ENCODE data around the gene HLTF.
A peak's percentile ranks its signal among the peaks of the same experiment; 100 is the strongest.

Gene HLTF

GRCh38 chr3:149101154-149101553 is 14.8 kb upstream of the HLTF start (continued):
- TF ChIP-seq ZNF341 (tag by site-specific recombination; IDR thresholded peaks at IDR 0.05; ENCODE audit: low read depth) (no peak), ZNF10 (tag by site-specific recombination; IDR thresholded peaks at IDR 0.05) (no peak), KLF16 (tag by site-specific recombination; IDR thresholded peaks at IDR 0.05) (no peak), OVOL3 (tag by site-specific recombination; IDR thresholded peaks at IDR 0.05) (no peak), WT1 (tag by site-specific recombination; IDR thresholded peaks at IDR 0.05) (no peak), ZNF521 (tag by site-specific recombination; IDR thresholded peaks at IDR 0.05) (no peak), ZSCAN16 (tag by site-specific recombination; IDR thresholded peaks at IDR 0.05) (no peak), ZBTB8A (tag by site-specific recombination; IDR thresholded peaks at IDR 0.05) (no peak; the same call in 1 of the 2 replicates), ZNF555 (tag by site-specific recombination; conservative IDR thresholded peaks at IDR 0.05) (peak; percentile 70), ZNF398 (tag by site-specific recombination; IDR thresholded peaks at IDR 0.05) (no peak), ZSCAN18 (tag by site-specific recombination; IDR thresholded peaks at IDR 0.05) (no peak), ZNF692 (tag by site-specific recombination; IDR thresholded peaks at IDR 0.05) (no peak), ZBTB48 (tag by site-specific recombination; IDR thresholded peaks at IDR 0.05) (no peak), ZNF510 (tag by site-specific recombination; IDR thresholded peaks at IDR 0.05; ENCODE audit: insufficient replicate concordance) (no peak), ZNF223 (tag by site-specific recombination; IDR thresholded peaks at IDR 0.05) (no peak), TCF7L2 (IDR thresholded peaks at IDR 0.05; ENCODE audit: borderline replicate concordance, low read depth, low read length) (no peak), ZNF391 (tag by site-specific recombination; IDR thresholded peaks at IDR 0.05; ENCODE audit: borderline replicate concordance, low read depth) (no peak), PRDM1 (tag by site-specific recombination; IDR thresholded peaks at IDR 0.05) (no peak), ZNF747 (tag by site-specific recombination; IDR thresholded peaks at IDR 0.05) (no peak), HOXC10 (CRISPR knock-in tag; IDR thresholded peaks at IDR 0.05) (no peak), ZNF202 (tag by site-specific recombination; IDR thresholded peaks at IDR 0.05; ENCODE audit: borderline replicate concordance) (no peak), OSR2 (tag by site-specific recombination; IDR thresholded peaks at IDR 0.05) (no peak), REPIN1 (tag by site-specific recombination; IDR thresholded peaks at IDR 0.05; ENCODE audit: low read depth) (no peak), ZNF707 (tag by site-specific recombination; IDR thresholded peaks at IDR 0.05) (no peak), ZNF558 (tag by site-specific recombination; IDR thresholded peaks at IDR 0.05) (no peak), ZNF274 (IDR thresholded peaks at IDR 0.05; ENCODE audit: low read length) (no peak), ZNF274 (tag by site-specific recombination; IDR thresholded peaks at IDR 0.05; ENCODE audit: borderline replicate concordance) (no peak), ZNF571 (tag by site-specific recombination; IDR thresholded peaks at IDR 0.05) (no peak), TRIM28 (IDR thresholded peaks at IDR 0.05; ENCODE audit: borderline replicate concordance, low read length) (no peak)
- TF ChIP-seq, protein P1, sequence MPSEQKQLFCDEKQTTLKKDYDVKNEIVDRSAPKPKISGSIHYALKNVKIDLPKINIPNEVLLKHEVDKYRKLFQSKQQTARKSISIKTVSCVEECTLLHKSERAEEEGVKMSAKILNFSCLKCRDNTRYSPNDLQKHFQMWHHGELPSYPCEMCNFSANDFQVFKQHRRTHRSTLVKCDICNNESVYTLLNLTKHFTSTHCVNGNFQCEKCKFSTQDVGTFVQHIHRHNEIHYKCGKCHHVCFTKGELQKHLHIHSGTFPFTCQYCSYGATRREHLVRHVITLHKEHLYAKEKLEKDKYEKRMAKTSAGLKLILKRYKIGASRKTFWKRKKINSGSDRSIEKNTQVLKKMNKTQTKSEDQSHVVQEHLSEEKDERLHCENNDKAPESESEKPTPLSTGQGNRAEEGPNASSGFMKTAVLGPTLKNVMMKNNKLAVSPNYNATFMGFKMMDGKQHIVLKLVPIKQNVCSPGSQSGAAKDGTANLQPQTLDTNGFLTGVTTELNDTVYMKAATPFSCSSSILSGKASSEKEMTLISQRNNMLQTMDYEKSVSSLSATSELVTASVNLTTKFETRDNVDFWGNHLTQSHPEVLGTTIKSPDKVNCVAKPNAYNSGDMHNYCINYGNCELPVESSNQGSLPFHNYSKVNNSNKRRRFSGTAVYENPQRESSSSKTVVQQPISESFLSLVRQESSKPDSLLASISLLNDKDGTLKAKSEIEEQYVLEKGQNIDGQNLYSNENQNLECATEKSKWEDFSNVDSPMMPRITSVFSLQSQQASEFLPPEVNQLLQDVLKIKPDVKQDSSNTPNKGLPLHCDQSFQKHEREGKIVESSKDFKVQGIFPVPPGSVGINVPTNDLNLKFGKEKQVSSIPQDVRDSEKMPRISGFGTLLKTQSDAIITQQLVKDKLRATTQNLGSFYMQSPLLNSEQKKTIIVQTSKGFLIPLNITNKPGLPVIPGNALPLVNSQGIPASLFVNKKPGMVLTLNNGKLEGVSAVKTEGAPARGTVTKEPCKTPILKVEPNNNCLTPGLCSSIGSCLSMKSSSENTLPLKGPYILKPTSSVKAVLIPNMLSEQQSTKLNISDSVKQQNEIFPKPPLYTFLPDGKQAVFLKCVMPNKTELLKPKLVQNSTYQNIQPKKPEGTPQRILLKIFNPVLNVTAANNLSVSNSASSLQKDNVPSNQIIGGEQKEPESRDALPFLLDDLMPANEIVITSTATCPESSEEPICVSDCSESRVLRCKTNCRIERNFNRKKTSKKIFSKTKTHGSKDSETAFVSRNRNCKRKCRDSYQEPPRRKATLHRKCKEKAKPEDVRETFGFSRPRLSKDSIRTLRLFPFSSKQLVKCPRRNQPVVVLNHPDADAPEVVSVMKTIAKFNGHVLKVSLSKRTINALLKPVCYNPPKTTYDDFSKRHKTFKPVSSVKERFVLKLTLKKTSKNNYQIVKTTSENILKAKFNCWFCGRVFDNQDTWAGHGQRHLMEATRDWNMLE (tag by site-specific recombination; conservative IDR thresholded peaks at IDR 0.05; ENCODE audit: low read depth): peak; percentile 69
- TF ChIP-seq, protein P2, sequence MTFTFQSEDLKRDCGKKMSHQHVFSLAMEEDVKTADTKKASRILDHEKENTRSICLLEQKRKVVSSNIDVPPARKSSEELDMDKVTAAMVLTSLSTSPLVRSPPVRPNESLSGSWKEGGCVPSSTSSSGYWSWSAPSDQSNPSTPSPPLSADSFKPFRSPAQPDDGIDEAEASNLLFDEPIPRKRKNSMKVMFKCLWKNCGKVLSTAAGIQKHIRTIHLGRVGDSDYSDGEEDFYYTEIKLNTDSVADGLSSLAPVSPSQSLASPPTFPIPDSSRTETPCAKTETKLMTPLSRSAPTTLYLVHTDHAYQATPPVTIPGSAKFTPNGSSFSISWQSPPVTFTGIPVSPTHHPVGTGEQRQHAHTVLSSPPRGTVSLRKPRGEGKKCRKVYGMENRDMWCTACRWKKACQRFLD (tag by site-specific recombination; IDR thresholded peaks at IDR 0.05): no peak
